Measurements from ENCODE around the gene GPER1. TPM values are rescaled to one million over a fixed set of nuclear protein-coding genes. Genes with fewer than 3 reads are reported as not detected.
"Not testable (repeated sequence)": the region's sequence is repeated elsewhere in the genome, so short reads cannot be mapped to it uniquely, and the experiment has no call there.

The GPER1 gene
- total RNA-seq, 1 donor from 2014 or later = 11.1 TPM

DNA sequence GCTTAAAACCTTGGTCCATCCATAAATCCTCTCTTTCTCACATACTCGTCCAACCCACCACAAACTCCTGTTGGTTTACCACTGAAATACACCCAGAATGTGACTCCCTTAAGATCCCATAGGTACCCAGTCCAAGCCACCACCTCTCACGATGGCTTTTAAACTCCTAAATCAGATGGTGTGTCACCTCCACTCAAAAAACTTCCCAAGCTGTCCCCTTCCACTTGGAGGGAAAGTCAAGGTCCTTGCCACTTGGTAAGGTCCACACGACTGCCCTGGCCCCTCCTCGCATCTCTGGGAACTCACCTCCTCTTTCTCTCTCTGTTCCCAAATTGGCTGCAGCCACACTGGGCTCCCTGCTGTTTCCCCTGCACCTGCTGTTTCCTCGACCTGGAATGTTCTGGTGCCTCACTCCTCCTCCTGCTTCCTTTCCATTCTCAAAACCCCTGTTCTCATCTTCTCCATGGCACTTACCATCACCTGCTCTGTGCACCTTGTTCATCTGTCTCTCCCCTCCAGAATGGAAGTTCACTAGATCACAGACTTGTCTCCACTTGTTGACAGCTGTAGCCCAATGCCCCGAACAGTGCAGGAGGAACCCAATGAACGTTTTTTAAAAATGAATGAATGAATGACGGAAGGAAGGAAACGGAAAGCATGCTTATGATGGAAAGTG is 49.1 kb downstream of the GPER1 start:
- Histone ChIP-seq H3K9me3 (no peaks in the 10 kb centered on the region), H3K4me3 (peak overlapping the region; percentile 69), H3K27me3 (no peaks in the 10 kb centered on the region), H3K27ac (no peak overlapping the region), H3K36me3 (no peaks in the 10 kb centered on the region), H3K4me1 (peaks cover 11% of the 10 kb centered on the region)
- ATAC-seq (no peak), DNase-seq (peak; percentile 51)
- intact Hi-C loops (cut with DNase I) = no loop called here
- no peak for TF ChIP-seq CTCF (IDR thresholded peaks at IDR 0.05)

DNA sequence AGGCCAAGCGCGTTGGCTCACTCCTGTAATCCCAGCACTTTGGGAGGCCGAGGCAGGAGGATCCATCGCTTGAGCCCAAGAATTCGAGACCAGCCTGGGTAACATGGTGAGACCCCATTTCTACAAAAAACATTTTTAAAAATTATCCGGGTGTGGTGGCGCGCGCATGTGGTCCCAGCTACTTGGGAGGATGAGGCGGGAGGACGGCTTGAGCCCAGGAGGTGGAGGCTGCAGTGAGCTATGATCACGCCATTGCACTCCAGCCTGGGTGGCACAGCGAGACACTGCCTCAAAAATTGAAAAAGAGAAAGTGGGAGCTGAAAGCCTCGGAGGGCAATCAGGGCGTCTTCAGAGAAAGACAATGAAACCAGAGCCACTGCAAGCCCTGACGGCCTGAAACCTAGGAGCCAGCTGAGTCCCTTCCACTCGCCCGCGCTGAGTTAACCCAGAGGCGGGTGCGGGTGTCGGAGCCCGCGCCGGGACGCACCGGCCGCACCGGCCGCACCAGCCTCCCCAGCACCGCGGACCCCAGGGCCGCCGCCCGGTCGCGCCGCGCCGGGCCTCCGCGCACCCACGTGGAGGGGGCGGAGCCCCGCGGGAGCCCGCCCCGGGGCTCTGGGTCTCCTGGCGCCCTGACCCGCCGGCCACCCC is 49.7 kb downstream of the GPER1 start:
- H3K4me3 ChIP-seq = peak overlapping the region; percentile 69
- no peaks in the 10 kb centered on the region for H3K27me3 ChIP-seq
- peak overlapping the region; percentile 82 for H3K27ac ChIP-seq
- H3K9me3 ChIP-seq = no peaks in the 10 kb centered on the region
- ATAC-seq (peak; percentile 87), DNase-seq (no peak)
- no peak for TF ChIP-seq CTCF (IDR thresholded peaks at IDR 0.05)
- peaks cover 11% of the 10 kb centered on the region for H3K4me1 ChIP-seq
- intact Hi-C loops (cut with DNase I) = no loop called here
- no peaks in the 10 kb centered on the region for H3K36me3 ChIP-seq

DNA sequence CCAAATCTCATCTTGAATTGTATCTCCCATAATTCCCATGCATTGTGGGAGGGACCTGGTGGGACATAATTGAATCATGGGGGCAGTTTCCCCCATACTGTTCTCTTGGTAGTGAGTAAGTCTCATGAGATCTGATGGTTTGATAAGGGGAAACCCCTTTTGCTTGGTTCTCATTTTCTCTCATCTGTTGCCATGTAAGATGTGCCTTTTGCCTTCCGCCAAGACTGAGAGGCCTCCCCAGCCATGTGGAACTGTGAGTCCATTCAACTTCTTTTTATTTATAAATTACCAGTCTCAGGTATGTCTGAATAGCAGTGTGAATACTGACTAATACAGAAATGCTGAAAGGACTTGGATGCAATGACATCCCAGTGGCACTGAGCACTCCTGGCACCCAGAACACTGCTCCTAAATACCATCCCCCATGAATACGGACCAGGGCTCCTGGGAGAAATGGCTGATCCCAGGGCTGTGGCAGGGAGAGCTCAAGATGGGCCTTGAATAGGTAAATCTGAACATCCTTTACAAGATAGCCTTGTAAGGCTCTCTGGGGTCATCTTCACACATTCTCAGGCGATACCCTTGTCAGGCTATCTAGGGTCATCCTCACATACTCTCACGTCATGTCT is 52.7 kb downstream of the GPER1 start:
- intact Hi-C loops (cut with DNase I) = no loop called here
- H3K9me3 ChIP-seq = no peaks in the 10 kb centered on the region
- no peak overlapping the region for H3K4me3 ChIP-seq
- no peaks in the 10 kb centered on the region for H3K27me3 ChIP-seq
- no peak for TF ChIP-seq CTCF (IDR thresholded peaks at IDR 0.05)
- H3K36me3 ChIP-seq = no peaks in the 10 kb centered on the region
- ATAC-seq (no peak), DNase-seq (peak; percentile 1)
- H3K4me1 ChIP-seq = peaks cover 11% of the 10 kb centered on the region
- no peak overlapping the region for H3K27ac ChIP-seq

- Histone ChIP-seq H3K27ac (no peak overlapping the region), H3K36me3 (no peaks in the 10 kb centered on the region), H3K9me3 (no peaks in the 10 kb centered on the region), H3K4me3 (no peak overlapping the region), H3K27me3 (no peaks in the 10 kb centered on the region), H3K4me1 (peaks cover 10% of the 10 kb centered on the region)
- no peak for TF ChIP-seq CTCF (IDR thresholded peaks at IDR 0.05)
- DNase-seq (peak; percentile 8), ATAC-seq (no peak)
- intact Hi-C loops (cut with DNase I) = no loop called here
Observed at GRCh38 chr7:1141651-1142050, 53.7 kb downstream of the GPER1 start.

DNA sequence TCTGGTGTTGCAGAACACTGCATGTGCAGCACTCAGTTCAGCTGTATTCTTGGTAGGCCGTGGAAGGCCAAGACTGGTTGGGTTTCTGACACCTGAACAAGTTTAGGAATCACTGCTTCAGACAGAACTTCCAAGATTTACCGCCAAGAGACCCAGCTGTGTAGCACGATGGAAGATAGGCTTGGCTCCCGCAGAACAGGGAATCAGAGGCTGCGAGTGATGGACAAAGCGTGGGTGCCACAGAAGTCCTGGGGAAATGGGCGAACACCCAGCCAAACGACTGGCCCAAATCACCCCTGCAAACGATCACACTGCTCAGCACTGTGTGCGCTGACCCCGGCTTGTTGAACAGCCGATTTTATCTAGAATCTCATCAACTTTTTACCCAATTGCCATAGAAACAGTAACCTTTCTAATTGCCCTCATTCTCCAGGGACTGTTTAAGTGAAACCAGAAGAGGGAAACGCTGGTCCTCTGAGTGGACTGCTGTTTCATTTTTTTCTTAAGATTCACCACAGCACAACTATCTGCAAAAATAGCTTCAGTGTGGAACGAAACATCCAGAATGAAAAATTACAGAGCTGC is 54.2 kb downstream of the GPER1 start:
- H3K27ac ChIP-seq = no peak overlapping the region
- no peaks in the 10 kb centered on the region for H3K9me3 ChIP-seq
- H3K4me3 ChIP-seq = no peak overlapping the region
- no peaks in the 10 kb centered on the region for H3K36me3 ChIP-seq
- H3K27me3 ChIP-seq = no peaks in the 10 kb centered on the region
- intact Hi-C loops (cut with DNase I) = no loop called here
- peaks cover 5% of the 10 kb centered on the region for H3K4me1 ChIP-seq
- DNase-seq (peak; percentile 26), ATAC-seq (no peak)
- no peak for TF ChIP-seq CTCF (IDR thresholded peaks at IDR 0.05)

- H3K4me3 ChIP-seq; H3K36me3 ChIP-seq; H3K27me3 ChIP-seq; H3K4me1 ChIP-seq; intact Hi-C loops (cut with DNase I); H3K9me3 ChIP-seq; ATAC-seq; H3K27ac ChIP-seq: not testable (repeated sequence)
- peak; percentile 3 for DNase-seq
Observed at GRCh38 chr7:1143031-1143430, 55.1 kb downstream of the GPER1 start.

All from upper lobe of right lung (tissue), 1 donor.